ENCODE data around the gene MUS81.
A peak's percentile ranks its signal among the peaks of the same experiment; 100 is the strongest.

Gene MUS81

DNA sequence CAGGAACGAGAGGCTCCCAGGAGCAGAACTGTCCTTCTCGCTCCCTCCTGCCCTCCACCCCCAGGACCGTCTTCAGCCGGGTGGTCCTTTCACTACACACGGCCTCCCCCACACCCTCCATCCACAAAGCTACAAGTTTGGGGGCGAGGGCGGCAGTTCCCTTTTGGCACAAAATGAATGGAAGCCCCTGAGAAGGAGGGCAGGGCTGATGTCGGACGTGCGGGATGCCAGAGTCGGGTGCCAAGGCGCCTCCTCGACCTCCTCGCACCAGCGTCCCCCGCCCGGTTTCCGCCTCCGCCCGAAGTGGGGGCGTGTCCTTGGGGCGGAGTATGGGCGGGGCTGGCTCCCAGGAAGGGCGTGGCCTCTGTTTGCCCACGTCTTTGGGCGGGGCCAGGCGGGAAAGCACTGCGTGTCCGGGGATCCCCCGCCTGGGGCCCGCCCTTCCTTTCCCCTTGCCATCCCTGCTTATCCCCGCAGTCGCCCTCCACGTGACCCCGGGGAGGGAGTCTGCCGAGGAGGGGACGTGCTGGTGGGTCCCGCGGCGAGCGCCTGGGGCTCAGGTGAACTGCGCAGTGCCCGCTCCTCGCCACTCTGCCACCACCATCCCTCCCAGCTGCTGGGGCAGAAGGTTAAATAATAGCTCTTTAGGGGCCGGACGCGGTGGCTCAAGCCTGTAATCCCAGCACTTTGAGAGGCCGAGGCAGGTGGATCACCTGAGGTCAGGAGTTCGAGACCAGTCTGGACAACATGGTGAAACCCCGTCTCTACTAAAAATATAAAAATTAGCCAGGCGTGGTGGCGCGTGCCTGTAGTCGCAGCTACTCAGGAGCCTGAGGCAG, 13.3 kb downstream of the MUS81 start:
- peak; percentile 90 to 98 (median 96) for DNase-seq

DNA sequence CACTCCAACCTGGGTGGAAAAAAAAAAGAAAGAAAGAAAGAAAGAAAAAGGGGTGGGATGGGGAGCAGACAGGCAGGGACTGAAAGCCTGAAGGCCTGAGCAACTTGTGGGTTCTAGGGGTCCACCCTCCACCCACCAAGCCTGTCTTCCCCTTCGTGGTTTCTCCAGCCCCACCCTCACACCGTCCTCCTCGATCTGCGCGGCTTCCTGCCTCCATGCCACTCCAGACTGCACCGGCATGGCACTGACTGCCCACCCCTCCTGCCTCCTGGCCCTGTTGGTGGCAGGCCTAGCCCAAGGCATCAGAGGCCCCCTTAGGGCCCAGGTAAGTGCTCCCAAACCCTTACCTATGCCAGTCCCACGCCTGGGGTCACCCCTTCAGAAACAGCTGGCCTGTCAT, 19.4 kb downstream of the MUS81 start, which contains the start of gene CTSW:
Gene CTSW, plus strand, starts transcription at position 221 of the 400 bp plus-strand sequence. Its CDS starts 18 bp downstream, at position 239.
- DNase-seq, result peak in 2 of 6 experiments; percentile 15 to 22

DNA sequence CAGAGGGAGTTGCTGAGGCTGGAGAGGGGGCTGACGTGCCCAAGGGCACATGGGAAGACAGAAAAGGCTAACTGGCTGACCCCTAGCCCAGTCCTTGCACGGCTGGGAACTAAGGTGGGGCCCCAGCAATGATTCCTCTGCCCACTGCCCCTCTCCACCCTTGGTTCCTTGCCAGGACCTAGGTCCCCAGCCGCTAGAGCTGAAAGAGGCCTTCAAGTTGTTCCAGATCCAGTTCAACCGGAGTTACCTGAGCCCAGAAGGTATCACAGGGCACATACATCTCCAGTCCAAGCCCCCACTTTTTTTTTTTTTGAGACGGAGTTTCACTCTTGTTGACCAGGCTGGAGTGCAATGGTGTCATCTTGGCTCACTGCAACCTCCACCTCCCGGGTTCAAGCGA, 19.8 kb downstream of the MUS81 start:
- DNase-seq, result no peak

DNA sequence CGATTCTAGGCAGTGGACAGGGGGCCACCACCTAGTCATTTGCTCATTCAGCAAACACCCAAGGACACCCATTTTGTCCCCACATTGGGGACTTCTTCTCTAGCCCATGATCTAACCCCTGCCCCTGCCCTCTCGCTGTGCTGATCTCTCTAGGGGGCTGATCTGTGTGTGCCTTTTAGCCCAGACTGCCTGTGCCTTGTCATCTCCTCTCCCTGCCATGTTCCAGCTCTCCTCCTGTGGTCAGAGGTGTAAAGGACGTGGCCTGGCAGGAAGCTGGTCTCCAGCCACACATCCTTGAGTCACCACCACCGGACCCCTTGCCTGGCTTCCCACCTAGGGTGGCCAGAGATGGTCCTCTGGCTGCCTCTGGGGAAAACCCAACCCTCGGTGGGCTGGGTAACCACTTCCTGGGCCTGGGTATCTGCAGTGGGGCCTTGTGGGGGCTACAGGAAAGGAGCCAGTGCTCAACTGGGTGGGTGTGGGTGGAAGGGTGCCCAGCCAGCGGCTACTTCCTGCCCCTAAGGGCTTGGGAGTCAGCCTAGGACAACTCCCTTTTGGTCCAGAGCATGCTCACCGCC, 20.7 kb downstream of the MUS81 start:
- no peak for DNase-seq

DNA sequence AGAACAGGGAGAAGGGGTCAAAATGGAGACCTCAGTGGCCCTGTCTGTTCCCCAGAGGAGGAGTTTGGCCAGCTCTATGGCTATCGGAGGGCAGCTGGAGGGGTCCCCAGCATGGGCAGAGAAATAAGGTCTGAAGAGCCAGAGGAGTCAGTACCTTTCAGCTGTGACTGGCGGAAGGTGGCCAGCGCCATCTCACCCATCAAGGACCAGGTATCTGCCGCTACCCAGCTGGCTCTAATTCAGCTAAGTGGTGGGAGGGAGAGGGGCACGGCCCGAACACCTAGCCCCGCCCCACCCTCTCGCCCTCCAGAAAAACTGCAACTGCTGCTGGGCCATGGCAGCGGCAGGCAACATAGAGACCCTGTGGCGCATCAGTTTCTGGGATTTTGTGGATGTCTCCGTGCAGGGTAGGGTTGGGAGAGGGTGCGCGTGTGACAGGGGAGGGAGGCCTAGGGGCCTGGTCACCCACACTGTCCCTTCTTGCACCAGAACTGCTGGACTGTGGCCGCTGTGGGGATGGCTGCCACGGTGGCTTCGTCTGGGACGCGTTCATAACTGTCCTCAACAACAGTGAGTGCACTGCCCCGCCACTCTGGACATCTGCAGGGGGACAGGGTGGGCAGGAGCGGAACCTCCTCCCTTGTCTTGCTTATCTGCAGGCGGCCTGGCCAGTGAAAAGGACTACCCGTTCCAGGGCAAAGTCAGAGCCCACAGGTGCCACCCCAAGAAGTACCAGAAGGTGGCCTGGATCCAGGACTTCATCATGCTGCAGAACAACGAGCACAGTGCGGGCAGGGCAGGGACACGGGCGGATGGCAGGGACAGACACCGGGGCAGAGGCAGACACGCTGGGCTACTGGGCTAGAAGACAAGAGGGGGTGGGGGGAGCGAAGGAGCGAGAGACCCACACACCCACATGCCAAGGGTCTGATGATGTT, 22.2 kb downstream of the MUS81 start:
- DNase-seq, result no peak

DNA sequence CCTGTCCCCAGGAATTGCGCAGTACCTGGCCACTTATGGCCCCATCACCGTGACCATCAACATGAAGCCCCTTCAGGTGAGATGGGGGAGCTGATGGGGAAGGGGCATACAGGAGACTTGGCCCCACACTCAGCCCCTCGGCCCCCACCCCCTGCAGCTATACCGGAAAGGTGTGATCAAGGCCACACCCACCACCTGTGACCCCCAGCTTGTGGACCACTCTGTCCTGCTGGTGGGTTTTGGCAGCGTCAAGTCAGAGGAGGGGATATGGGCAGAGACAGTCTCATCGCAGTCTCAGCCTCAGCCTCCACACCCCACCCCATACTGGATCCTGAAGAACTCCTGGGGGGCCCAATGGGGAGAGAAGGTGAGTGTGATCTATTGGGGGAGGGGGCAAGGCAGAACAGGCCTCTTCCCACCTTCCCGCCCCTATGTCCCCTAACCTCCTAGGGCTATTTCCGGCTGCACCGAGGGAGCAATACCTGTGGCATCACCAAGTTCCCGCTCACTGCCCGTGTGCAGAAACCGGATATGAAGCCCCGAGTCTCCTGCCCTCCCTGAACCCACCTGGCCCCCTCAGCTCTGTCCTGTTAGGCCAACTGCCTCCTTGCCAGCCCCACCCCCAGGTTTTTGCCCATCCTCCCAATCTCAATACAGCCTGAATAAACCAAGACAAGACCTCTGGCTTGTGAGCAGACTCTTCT, 23.0 kb downstream of the MUS81 start:
- no peak for DNase-seq

DNA sequence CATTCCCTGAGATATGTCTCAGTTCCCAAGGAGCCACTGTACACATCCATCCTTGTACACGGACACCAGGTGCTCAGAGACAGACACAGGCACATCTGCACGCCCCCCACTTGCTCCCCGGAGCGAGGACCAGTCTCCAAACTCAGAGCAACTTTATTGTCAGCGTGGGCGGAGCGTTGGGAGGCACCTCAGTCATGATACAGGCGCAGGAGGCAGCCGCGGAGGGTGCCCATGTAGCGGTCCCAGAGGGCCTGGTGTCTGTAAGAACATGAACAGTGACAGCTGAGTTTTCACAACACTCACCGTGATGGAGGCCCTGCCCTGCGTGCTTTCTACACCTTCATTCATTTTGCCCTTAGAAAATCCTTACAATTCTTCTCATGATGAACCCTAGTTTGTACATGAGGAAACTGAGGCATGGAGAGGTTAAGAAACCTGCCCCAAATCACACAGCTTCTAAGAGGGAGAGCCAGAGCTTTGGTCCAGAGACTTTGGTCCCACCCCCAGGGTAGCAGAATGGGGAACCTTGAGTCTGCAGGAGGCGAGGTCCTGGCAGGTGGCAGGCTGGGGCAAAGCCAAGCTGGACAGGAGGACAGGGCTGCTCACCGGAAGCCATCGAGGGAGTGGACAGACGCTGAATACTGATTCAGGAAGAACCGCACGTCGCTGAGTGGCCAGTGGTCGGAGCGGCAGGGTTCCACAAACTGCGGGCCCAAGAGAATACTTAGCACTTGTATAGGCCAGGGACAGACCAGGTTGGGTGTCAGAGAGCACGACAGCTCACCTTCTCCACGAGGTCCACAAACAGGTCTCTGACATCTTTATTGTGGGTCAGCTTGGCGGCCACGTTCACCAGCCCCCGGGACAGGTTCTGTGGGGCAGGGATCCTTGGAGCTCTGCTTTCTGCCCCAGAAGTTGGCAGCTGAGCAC, 23.8 kb downstream of the MUS81 start:
- no peak for DNase-seq

DNA sequence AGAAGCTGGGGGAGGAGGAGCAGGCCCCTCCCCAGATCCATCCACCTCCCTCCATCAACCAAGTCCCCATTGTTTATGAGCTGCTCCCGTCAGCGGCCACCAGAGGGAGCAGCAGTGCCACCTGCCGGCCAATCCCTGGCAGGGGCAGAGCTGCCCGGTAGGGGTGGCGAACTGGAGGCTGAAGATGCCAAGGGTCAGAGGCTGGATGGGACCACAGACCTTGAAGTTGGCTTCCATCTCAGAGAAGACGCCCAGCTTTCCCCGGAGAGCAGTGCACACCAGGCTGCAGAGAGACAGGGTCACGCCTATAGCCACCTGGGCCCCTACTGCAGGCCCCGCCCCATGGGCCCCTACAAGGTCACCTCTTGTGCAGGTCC, 24.5 kb downstream of the MUS81 start:
- DNase-seq, result peak; percentile 51 to 84 (median 76)

DNA sequence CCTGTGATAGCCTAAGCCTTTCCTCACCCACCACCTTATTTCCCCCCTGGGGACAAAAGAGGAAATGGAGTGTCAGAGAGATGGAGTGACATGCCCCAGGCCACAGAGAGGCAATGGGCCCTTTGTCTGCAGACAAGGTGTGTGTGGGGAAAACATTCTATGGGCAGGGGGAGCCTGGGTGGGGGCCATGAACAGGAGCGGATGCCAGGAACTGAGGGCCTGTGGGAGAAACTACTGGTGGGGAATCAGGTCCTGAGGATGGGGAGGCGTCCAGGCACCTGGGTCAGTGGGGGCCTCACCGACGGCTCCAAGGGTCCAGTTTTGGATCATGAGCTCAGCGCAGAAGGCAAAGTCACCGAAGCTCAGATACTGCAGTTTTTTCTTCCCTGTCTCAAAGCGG, 25.0 kb downstream of the MUS81 start:
- DNase-seq, result no peak

DNA sequence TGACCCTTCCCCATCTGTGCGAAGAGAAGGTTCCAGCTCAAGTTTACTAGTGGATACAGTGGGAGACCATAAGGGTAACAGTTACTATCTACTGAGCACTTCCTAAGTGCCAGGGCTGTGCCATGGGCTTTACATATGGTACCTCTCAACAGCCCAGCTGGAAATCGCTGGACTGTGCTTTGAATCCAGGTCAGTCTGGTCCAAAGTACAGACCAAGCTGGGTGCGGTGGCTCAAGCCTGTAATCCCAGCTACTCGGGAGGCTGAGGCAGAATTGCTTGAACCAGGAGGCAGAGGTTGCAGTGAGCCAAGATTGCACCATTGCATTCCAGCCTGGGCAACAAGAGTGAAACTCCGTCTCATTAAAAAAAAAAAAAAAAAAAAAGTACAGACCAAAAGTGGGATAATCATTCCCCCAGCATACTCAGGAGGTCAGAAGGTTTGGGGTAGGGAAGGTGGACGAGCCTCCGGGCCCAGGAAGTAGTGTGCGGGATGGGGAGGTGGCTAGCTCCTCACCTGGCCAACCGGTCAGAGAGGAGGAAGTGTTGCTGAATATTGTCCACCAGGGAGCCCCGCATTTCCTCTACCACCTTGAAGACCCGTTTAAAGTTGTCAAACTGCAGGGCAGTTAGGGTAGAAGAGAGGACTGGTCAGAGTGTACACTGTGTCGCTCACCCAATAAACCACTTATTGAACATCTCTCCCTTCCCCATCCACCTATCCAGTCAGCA, 25.7 kb downstream of the MUS81 start:
- no peak for DNase-seq

DNA sequence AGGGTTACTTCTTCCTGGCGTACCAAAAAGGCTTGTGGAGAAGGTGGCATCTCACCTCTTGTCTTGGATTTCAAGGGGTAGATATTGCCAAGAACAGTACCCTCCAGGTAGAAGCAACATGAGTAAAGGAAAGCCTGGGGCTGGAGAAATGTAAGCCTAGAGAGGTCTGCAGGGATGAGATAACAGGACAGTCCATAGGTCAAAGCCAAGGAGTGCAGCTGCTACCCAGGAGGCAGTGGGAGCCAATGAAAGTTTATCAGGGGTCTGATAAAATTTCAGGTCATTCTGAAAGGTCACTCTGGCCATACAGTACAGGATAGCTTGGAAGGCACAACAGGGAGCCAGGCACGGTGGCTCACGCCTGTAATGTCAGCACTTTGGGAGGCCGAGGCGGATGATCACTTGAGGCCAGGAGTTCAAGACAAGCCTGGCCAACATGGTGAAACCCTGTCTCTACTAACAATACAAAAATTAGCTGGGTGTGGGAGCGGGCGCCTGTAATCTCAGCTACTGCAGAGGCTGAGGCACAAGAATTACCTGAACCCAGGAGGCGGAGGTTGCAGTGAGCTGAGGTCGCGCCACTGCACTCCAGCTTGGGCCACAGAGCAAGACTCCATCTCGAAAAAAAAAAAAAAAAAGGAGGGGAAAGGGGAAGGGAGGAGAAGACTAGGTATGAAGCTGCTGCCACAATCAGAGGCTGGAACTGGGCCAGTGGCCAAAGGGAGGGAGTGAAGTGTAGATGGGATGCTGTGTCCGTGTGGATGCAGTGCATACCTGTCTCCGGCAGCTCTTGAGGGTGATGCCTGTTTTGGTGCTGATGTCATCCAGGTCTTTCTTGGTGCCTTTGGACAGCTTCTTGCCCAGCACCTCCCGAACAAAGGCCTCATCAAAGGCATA, 26.8 kb downstream of the MUS81 start:
- DNase-seq, result no peak

DNA sequence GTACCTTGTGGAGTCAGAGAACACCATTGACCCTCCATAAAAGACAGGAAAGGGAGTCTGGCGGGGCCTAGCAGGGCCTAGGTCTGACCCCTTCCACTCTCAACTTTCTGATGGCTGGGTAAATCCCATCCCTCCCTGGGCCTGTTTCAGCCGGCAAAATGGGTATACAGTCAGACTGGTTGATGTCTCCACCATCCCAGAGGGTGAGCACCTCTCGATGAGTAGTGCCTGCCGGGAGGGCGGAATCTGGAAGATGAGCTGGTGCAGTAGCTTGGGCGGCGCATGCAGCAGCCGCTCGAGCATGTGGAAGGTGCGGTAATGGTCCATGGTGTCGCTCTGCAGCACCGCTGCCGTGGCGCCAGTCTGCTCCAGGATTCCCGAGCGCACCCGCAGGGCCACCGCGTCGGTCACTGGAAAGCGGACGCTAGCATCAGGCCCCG, 27.5 kb downstream of the MUS81 start:
- peak in 1 of 6 experiments; percentile 55 for DNase-seq

DNA sequence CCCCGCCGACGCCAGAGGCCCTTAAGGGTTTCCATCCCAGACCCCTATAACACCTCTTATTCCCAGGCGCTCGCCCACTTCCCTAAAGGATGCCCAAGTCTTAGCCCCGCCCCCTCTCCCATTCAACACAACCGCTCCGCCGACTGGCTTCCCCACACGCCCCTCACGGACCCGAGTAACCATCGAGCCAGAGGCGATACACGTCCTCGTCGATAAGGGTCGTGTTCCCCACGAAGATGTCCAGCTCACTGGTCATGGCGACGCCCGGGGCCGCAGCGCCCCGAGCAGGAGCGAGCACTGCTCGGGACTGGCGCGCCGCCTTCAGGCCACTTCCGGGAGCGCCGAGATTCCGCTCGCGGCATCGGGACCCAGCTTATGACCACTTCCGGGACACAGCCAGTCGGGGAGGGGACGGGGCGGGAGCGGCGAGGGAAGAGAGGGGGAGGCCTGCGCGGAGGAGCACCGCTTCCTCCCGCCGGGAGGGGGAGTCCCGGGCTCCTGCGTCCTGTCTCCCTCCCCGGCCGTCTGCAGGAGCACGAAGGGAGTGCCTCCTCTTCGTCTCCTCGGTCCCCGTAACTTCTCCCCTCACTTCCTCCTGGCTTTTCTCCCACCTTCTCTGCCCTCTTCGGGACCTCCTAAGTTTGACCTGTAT, 28.1 kb downstream of the MUS81 start, which contains the start of gene FIBP:
Gene FIBP, minus strand, starts transcription at position 309 of the 652 bp plus-strand sequence. Its CDS starts 53 bp downstream, at position 256.
- peak; percentile 86 to 94 (median 90) for DNase-seq

DNA sequence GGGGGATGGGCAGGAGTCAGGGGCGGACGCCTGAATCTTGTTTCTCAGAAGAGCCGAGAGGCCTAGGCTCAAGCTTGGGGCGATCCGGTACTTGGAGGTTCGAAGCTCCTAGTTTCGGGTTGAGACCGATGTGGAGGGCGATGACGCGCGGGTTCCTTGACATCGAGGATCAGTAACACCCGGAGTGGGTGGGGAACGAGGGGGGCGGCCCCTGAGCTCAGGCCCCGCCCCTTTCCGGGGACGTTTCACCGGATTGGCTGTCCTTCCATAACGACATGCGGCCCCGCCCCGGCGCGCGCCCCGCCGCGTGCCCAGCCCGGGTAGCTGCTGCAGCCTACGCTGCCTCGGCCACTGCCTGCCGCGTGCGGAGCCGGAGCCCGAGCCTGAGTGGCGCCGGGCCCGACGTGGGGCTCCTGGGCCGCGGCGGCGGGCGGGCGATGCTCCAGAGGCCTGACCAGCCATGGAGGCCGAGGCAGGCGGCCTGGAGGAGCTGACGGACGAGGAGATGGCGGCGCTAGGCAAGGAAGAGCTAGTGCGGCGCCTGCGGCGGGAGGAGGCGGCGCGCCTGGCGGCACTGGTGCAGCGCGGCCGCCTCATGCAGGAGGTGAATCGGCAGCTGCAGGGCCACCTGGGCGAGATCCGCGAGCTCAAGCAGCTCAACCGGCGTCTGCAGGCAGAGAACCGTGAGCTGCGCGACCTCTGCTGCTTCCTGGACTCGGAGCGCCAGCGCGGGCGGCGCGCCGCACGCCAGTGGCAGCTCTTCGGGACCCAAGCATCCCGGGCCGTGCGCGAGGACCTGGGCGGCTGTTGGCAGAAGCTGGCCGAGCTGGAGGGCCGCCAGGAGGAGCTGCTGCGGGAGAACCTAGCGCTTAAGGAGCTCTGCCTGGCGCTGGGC, 30.3 kb downstream of the MUS81 start, which contains the start of gene CCDC85B:
Gene CCDC85B, plus strand, starts transcription at position 350 of the 895 bp plus-strand sequence. Its CDS starts 111 bp downstream, at position 461.
- peak; percentile 96 to 98 (median 97) for DNase-seq

DNA sequence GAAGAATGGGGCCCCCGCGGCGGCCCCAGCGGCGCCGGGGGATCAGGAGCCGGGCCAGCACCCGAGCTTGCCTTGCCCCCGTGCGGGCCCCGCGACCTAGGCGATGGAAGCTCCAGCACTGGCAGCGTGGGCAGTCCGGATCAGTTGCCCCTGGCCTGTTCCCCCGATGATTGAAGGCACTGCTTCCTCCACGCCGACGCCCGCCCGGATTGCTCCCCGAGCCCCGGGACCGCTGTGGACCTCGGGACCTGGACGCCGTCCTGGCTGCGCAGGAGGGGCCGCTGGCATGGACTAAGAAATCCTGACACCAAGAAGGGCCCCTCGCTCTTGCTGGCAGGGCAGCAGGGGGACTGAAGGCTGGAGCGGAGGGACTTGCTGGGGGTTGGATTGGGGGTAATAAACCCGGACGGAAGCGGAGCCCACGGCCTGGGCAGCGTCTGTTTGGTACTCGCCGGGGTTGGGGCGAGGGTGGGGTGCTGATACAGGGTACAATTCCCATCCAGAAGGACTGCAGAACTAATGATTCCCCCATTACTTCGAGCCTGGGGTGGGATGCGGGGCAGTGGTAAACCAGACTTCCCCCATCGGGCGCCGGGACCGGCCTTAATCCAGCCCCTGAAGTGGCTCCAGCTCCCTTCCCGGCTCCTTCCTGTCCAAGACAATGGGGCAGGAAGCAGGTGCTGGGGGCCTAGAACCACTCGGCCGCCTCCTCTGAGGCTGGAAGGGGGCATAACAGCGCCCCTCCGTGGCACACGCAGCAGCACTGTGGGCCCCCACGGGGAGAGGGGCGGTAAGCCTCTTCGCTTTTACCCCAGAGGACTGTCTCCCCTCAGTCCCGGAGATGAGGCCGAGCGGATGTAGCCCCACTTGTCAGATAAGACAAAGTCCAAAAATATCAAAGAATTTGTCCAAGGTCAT, 31.2 kb downstream of the MUS81 start:
- peak in 1 of 6 experiments; percentile 19 for DNase-seq

DNA sequence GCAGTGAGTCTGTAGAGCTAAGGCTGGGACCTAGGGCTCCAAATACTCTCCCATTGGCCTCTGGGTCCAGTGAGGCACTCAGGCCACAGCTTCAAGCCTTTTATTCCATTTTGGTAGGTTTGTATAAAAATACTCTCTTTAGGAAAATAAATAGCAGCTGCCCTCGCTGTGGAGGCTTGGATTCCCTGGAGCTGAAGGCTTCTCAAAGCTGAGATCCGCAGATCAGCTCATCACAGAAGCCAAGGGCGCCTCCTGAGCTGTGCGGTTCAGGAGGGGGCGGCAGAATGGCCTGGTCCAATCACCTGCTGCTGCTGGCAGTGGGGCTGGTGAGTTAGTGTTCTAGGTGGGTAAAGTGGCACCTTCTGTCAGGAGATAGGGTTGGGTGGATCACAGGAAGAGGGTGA, 31.9 kb downstream of the MUS81 start:
- peak in 2 of 6 experiments; percentile 10 to 21 for DNase-seq

Data from stimulated activated naive CD4-positive, alpha-beta T cell (primary cell).